ENCODE measurements around the gene EPHA3. TPM values are rescaled to one million over a fixed set of nuclear protein-coding genes. Genes with fewer than 3 reads are reported as not detected.

EPHA3 gene
- total RNA-seq, 2 donors from 2014 or later: 9.4 to 11.9 TPM

- DNase-seq (ENCODE audit: low spot score): no peak
- no peak for TF ChIP-seq POLR2A (IDR thresholded peaks at IDR 0.05)
- TF ChIP-seq, protein P1, sequence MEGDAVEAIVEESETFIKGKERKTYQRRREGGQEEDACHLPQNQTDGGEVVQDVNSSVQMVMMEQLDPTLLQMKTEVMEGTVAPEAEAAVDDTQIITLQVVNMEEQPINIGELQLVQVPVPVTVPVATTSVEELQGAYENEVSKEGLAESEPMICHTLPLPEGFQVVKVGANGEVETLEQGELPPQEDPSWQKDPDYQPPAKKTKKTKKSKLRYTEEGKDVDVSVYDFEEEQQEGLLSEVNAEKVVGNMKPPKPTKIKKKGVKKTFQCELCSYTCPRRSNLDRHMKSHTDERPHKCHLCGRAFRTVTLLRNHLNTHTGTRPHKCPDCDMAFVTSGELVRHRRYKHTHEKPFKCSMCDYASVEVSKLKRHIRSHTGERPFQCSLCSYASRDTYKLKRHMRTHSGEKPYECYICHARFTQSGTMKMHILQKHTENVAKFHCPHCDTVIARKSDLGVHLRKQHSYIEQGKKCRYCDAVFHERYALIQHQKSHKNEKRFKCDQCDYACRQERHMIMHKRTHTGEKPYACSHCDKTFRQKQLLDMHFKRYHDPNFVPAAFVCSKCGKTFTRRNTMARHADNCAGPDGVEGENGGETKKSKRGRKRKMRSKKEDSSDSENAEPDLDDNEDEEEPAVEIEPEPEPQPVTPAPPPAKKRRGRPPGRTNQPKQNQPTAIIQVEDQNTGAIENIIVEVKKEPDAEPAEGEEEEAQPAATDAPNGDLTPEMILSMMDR (IDR thresholded peaks at IDR 0.05): no peak
- TF ChIP-seq POLR2AphosphoS5 (IDR thresholded peaks at IDR 0.05): no peak
- 85% methylated on average over 6 of the region's 6 CpGs for WGBS
- Histone ChIP-seq H3K9me3 (no peaks in the 10 kb centered on the region), H3K27ac (no peak overlapping the region), H3K27me3 (replicated peaks; ENCODE audit: insufficient read depth) (no peaks in the 10 kb centered on the region), H3K4me3 (no peak overlapping the region), H3K4me1 (replicated peaks) (no peaks in the 10 kb centered on the region), H3K36me3 (no peaks in the 10 kb centered on the region)
- intact Hi-C loops (cut with DNase I): loop anchor here (10.0 kb wide), 1 partner anchor 201 kb away; no protein-coding TSS in a partner anchor
These were observed 208.5 kb downstream of the EPHA3 start for GRCh38 chr3:89315750-89316470.

GRCh38 chr3:89320186-89320585, 212.8 kb downstream of the EPHA3 start:
- 84% methylated on average over 2 of the region's 2 CpGs for WGBS
- H3K4me3 ChIP-seq: no peak overlapping the region
- intact Hi-C loops (cut with DNase I): no loop called here
- no peaks in the 10 kb centered on the region for H3K27me3 ChIP-seq (replicated peaks; ENCODE audit: insufficient read depth)
- no peaks in the 10 kb centered on the region for H3K36me3 ChIP-seq
- no peaks in the 10 kb centered on the region for H3K4me1 ChIP-seq (replicated peaks)
- H3K27ac ChIP-seq: no peak overlapping the region
- TF ChIP-seq POLR2A (IDR thresholded peaks at IDR 0.05) (no peak), POLR2AphosphoS5 (IDR thresholded peaks at IDR 0.05) (no peak)
- TF ChIP-seq, protein P1 (IDR thresholded peaks at IDR 0.05): no peak
- no peak for DNase-seq (ENCODE audit: low spot score)
- no peaks in the 10 kb centered on the region for H3K9me3 ChIP-seq

DNA sequence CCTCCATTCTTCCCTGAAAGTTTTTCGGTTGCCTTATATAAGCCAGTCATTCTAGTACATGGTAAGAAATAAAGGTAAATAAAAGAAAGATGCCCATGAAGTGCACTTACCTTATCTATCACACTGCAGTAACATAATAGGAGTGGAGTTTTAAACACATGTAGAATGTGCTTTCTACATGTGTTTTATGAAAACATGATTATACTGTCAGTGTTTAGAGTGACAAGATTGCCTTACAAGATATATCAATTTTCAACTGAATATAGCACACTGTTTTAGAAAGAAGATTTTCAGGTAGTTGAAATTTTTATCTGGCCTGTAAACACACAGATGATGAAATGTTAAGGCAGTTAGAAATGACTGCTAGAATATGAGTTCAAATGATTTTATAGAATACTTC, 219.6 kb downstream of the EPHA3 start:
- Histone ChIP-seq H3K4me3 (no peak overlapping the region), H3K36me3 (no peaks in the 10 kb centered on the region), H3K27me3 (replicated peaks; ENCODE audit: insufficient read depth) (no peaks in the 10 kb centered on the region), H3K4me1 (replicated peaks) (no peaks in the 10 kb centered on the region), H3K9me3 (no peaks in the 10 kb centered on the region), H3K27ac (no peak overlapping the region)
- intact Hi-C loops (cut with DNase I): no loop called here
- 87% methylated on average over 1 of the region's 1 CpG for WGBS
- no peak for DNase-seq (ENCODE audit: low spot score)
- TF ChIP-seq POLR2A (IDR thresholded peaks at IDR 0.05) (no peak), POLR2AphosphoS5 (IDR thresholded peaks at IDR 0.05) (no peak)
- TF ChIP-seq, protein P1 (IDR thresholded peaks at IDR 0.05): no peak

DNA sequence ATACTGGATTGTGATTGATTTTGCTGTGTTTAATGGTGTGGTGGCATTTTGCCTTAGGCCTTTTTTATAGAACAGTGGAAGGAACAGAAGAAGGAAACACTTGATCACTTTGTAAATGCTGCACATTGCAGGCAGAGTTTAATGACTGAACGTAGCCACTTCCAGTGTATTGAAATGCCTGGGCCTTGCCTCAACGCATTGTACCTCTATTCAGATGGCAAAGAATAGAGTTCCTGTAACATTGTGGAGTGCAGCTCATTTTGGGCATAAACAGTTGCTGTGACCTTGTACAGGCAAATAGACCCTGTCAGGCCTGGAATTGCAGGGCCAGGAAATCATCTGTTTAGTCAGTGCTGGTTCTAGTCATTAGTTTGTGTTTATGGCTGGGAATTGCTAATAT, 225.0 kb downstream of the EPHA3 start:
- TF ChIP-seq POLR2A (IDR thresholded peaks at IDR 0.05) (no peak), POLR2AphosphoS5 (IDR thresholded peaks at IDR 0.05) (no peak)
- TF ChIP-seq, protein P1 (IDR thresholded peaks at IDR 0.05): no peak
- intact Hi-C loops (cut with DNase I): no loop called here
- Histone ChIP-seq H3K4me1 (replicated peaks) (no peaks in the 10 kb centered on the region), H3K4me3 (no peak overlapping the region), H3K9me3 (no peaks in the 10 kb centered on the region), H3K36me3 (no peaks in the 10 kb centered on the region), H3K27ac (no peak overlapping the region), H3K27me3 (replicated peaks; ENCODE audit: insufficient read depth) (no peaks in the 10 kb centered on the region)
- DNase-seq (ENCODE audit: low spot score): no peak
- WGBS: 65% methylated on average over 2 of the region's 2 CpGs

GRCh38 chr3:89332793-89333192, 225.4 kb downstream of the EPHA3 start:
- DNase-seq (ENCODE audit: low spot score): no peak
- intact Hi-C loops (cut with DNase I): no loop called here
- no peak overlapping the region for H3K4me3 ChIP-seq
- H3K27me3 ChIP-seq (replicated peaks; ENCODE audit: insufficient read depth): no peaks in the 10 kb centered on the region
- WGBS: 74% methylated on average over 2 of the region's 2 CpGs
- H3K36me3 ChIP-seq: no peaks in the 10 kb centered on the region
- no peak overlapping the region for H3K27ac ChIP-seq
- H3K9me3 ChIP-seq: no peaks in the 10 kb centered on the region
- no peaks in the 10 kb centered on the region for H3K4me1 ChIP-seq (replicated peaks)
- TF ChIP-seq, protein P1 (IDR thresholded peaks at IDR 0.05): no peak
- TF ChIP-seq POLR2A (IDR thresholded peaks at IDR 0.05) (no peak), POLR2AphosphoS5 (IDR thresholded peaks at IDR 0.05) (no peak)

Data from prostate gland (tissue), 2 donors.